Epidermal melanocyte (primary cell): ENCODE results near the gene LRRC45.
A peak's percentile ranks its signal among the peaks of the same experiment; 100 is the strongest.

Experiments used
- DNase-seq: peaks from one replicate; pipeline ENCODE4 v3.0.0; 2011; ENCODE audit warnings: low spot score; ENCODE audit not compliant: insufficient read length

Gene LRRC45

GRCh38 chr17:82062076-82062983 is 39.2 kb downstream of the LRRC45 start:
- no peak for DNase-seq

GRCh38 chr17:82062984-82063368 is 39.9 kb downstream of the LRRC45 start:
- no peak for DNase-seq

- DNase-seq, result no peak
These were observed 40.6 kb downstream of the LRRC45 start for GRCh38 chr17:82063424-82064415.

- DNase-seq, result no peak
These were observed 41.5 kb downstream of the LRRC45 start for GRCh38 chr17:82064433-82065192.

- no peak for DNase-seq
These were observed 42.1 kb downstream of the LRRC45 start for GRCh38 chr17:82065193-82065637.

GRCh38 chr17:82065638-82066303 is 42.7 kb downstream of the LRRC45 start, which contains the start of gene DUS1L:
Gene DUS1L (minus strand): TSS chr17:82065804. CDS start chr17:82065059, 745 bp downstream.
- DNase-seq, result peak; percentile 80

GRCh38 chr17:82070611-82071010 is 47.5 kb downstream of the LRRC45 start:
- DNase-seq, result no peak

GRCh38 chr17:82072827-82073226 is 49.7 kb downstream of the LRRC45 start:
- no peak for DNase-seq

- DNase-seq, result no peak
These were observed 50.3 kb downstream of the LRRC45 start for GRCh38 chr17:82073446-82073845.

GRCh38 chr17:82076018-82076784 is 53.1 kb downstream of the LRRC45 start:
- DNase-seq, result no peak

- no peak for DNase-seq
These were observed 53.9 kb downstream of the LRRC45 start for GRCh38 chr17:82076785-82077591.

GRCh38 chr17:82077617-82078358 is 54.7 kb downstream of the LRRC45 start:
- no peak for DNase-seq

GRCh38 chr17:82078433-82078832 is 55.3 kb downstream of the LRRC45 start:
- DNase-seq, result no peak

GRCh38 chr17:82079001-82079677 is 56.0 kb downstream of the LRRC45 start:
- DNase-seq, result no peak

GRCh38 chr17:82080048-82080788 is 57.1 kb downstream of the LRRC45 start:
- DNase-seq, result no peak
